Measurements from ENCODE around the gene RUVBL2. TPM values are rescaled to one million over a fixed set of nuclear protein-coding genes. Genes with fewer than 3 reads are reported as not detected.
A peak's percentile ranks its signal among the peaks of the same experiment; 100 is the strongest.

The RUVBL2 gene
- total and polyA plus RNA-seq, 9 donors: 55.3 to 72.5 (median 66.4) TPM

DNA sequence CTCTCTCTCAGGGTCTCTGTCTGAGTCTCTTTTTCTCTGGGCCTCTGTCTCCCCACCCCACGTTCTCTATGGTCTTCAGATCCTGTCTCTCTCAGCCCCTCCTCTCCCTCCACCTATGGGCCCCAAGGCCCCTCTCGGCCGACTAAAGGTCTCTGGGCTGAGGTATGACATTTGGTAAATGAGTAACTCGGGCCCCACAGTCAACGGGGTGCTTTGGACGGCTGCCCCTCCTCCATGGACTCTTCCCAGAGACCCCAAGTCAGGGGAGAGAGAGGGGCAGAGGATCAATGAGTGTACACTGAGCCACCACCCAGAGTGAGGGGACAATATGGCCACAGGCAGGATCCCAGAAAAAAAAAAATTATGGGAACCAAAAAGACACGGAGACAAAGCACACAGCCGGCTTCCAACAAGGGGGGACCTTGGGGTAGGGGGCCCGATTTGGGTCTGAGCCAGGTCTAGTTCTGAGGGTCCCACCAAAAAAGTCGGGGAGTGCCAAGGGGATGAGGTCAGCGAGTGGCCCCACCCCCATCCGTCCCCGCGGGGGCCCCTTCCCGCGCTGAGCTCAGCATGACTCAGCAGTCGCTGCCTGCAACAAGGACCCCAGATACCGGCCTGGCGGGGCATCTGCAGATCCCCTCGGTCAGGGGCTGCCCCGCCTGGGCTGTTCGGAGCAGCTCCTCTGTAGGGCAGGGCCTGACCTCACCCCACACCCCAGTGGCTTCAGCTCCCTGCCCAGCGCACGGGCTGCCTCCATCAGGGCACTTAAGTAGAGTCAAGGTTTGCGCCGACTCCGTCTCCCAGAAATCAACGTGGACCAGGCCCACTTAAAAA, 30.1 kb upstream of the RUVBL2 start:
- peak overlapping the region; percentile 91 for H3K27ac ChIP-seq (ENCODE audit: low read length)
- peaks cover 24% of the 10 kb centered on the region for H3K36me3 ChIP-seq (ENCODE audit: control insufficient read depth, insufficient read depth, low read length)
- H3K4me3 ChIP-seq (ENCODE audit: low read length): peak overlapping the region; percentile 29
- H3K4me1 ChIP-seq (ENCODE audit: control insufficient read depth, insufficient read depth, low read length): peaks cover 33% of the 10 kb centered on the region
- DNase-seq: peak; percentile 86
- H3K9me3 ChIP-seq (replicated peaks; ENCODE audit: control insufficient read depth, low read depth, low read length): no peaks in the 10 kb centered on the region
- WGBS (ENCODE audit: insufficient coverage): 7% methylated on average over 23 of the region's 28 CpGs
- no peaks in the 10 kb centered on the region for H3K27me3 ChIP-seq (ENCODE audit: control insufficient read depth, insufficient read depth, low read length)

DNA sequence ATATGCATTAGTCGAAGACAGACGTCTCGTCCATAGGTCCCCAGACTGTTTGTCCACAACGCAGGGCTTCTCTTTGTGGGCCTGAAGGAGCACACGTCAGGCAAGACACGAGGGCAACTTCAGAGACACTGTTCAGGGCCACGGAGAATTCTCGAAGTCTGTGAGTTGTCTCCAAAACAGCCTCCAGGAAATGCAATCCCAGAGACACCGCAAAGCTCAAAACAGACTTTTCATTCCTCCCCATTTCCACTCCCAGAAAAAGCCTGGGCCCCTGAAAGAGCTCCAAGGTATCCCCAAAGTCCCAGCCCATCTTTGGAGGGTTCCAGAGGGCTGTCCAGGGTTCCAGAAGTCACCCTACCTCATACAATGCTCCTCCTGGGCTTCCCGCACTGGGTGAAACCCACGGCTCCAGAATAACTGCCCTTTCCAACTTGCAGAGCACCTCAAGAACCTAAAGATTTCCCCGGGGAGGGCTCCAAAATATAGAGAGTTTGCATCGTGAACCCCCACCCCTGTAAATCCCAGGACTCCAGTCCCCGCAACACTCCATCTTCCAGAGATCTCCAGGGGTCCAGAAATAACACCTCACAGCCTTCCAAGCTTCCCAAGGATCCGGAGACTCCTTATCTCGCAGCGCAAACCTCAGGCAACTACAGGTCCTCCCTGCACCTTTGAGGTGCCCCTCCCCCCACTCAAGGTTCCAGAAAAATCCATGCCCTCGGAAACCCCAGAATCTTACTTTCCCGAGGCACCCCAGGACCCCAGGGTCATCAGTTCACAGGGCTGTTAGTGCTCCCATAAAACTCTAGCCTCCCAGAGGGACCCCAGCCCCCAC, 29.3 kb upstream of the RUVBL2 start:
- Histone ChIP-seq H3K4me1 (ENCODE audit: control insufficient read depth, insufficient read depth, low read length) (peaks cover 33% of the 10 kb centered on the region), H3K9me3 (replicated peaks; ENCODE audit: control insufficient read depth, low read depth, low read length) (no peaks in the 10 kb centered on the region), H3K4me3 (ENCODE audit: low read length) (peak overlapping the region; percentile 33), H3K27ac (ENCODE audit: low read length) (peak overlapping the region; percentile 91), H3K36me3 (ENCODE audit: control insufficient read depth, insufficient read depth, low read length) (peaks cover 31% of the 10 kb centered on the region), H3K27me3 (ENCODE audit: control insufficient read depth, insufficient read depth, low read length) (no peaks in the 10 kb centered on the region)
- WGBS (ENCODE audit: insufficient coverage): 9% methylated on average over 17 of the region's 19 CpGs
- peak; percentile 70 for DNase-seq

DNA sequence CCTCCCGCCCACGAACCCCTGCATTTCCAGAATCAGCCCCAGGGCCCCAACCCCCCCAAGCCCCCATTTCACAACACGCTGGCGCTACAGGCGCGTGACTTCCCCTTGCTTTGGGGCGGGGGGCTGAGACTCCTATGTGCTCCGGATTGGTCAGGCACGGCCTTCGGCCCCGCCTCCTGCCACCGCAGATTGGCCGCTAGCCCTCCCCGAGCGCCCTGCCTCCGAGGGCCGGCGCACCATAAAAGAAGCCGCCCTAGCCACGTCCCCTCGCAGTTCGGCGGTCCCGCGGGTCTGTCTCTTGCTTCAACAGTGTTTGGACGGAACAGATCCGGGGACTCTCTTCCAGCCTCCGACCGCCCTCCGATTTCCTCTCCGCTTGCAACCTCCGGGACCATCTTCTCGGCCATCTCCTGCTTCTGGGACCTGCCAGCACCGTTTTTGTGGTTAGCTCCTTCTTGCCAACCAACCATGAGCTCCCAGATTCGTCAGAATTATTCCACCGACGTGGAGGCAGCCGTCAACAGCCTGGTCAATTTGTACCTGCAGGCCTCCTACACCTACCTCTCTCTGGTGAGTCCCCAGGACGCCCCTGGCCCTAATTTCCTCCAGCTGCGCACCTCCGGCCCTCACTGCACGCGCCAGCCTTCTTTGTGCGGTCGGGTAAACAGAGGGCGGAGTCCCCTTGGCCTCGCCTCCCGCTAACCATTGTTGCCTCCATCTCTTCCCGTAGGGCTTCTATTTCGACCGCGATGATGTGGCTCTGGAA, 28.5 kb upstream of the RUVBL2 start, which contains the start of gene FTL:
Gene FTL (plus strand): TSS at position 270 of the 766 bp plus-strand sequence. CDS start 199 bp downstream, at position 469.
- Histone ChIP-seq H3K9me3 (replicated peaks; ENCODE audit: control insufficient read depth, low read depth, low read length) (no peaks in the 10 kb centered on the region), H3K27ac (ENCODE audit: low read length) (peak within 1 kb of the TSS; percentile 93), H3K36me3 (ENCODE audit: control insufficient read depth, insufficient read depth, low read length) (peaks cover 38% of the 10 kb centered on the region), H3K4me3 (ENCODE audit: low read length) (peak within 1 kb of the TSS; percentile 88), H3K27me3 (ENCODE audit: control insufficient read depth, insufficient read depth, low read length) (no peaks in the 10 kb centered on the region), H3K4me1 (ENCODE audit: control insufficient read depth, insufficient read depth, low read length) (peaks cover 33% of the 10 kb centered on the region)
- DNase-seq: peak; percentile 99
- WGBS (ENCODE audit: insufficient coverage): 0% methylated on average over 49 of the region's 52 CpGs

DNA sequence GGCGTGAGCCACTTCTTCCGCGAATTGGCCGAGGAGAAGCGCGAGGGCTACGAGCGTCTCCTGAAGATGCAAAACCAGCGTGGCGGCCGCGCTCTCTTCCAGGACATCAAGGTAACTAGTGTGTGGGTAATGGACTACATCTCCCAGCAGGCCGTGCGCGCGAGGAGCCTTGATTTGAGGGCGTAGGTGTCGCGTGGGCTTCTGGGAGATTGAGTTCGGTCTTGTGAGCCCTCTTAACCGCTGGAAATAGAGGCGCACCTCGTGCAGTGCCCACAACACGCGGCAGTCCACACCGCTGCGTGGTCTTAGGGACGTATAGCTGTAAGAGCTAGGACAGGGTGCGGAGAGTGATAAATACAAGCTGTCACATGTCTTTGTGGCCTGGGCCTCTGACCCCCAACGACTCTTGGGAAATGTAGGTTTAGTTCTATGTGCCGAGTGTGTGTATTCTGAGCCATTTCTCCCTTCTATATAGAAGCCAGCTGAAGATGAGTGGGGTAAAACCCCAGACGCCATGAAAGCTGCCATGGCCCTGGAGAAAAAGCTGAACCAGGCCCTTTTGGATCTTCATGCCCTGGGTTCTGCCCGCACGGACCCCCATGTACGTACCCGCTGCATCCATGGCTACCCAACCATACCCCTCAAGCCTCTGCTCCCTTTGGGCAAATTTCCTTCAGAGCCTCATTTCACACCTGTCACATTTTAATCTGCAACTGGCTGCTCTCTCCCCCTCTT, 27.7 kb upstream of the RUVBL2 start:
- peak; percentile 95 for DNase-seq
- H3K36me3 ChIP-seq (ENCODE audit: control insufficient read depth, insufficient read depth, low read length): peaks cover 41% of the 10 kb centered on the region
- H3K27ac ChIP-seq (ENCODE audit: low read length): peak overlapping the region; percentile 93
- no peaks in the 10 kb centered on the region for H3K9me3 ChIP-seq (replicated peaks; ENCODE audit: control insufficient read depth, low read depth, low read length)
- H3K4me3 ChIP-seq (ENCODE audit: low read length): peak overlapping the region; percentile 88
- H3K4me1 ChIP-seq (ENCODE audit: control insufficient read depth, insufficient read depth, low read length): peaks cover 33% of the 10 kb centered on the region
- H3K27me3 ChIP-seq (ENCODE audit: control insufficient read depth, insufficient read depth, low read length): no peaks in the 10 kb centered on the region
- 10% methylated on average over 33 of the region's 36 CpGs for WGBS (ENCODE audit: insufficient coverage)

DNA sequence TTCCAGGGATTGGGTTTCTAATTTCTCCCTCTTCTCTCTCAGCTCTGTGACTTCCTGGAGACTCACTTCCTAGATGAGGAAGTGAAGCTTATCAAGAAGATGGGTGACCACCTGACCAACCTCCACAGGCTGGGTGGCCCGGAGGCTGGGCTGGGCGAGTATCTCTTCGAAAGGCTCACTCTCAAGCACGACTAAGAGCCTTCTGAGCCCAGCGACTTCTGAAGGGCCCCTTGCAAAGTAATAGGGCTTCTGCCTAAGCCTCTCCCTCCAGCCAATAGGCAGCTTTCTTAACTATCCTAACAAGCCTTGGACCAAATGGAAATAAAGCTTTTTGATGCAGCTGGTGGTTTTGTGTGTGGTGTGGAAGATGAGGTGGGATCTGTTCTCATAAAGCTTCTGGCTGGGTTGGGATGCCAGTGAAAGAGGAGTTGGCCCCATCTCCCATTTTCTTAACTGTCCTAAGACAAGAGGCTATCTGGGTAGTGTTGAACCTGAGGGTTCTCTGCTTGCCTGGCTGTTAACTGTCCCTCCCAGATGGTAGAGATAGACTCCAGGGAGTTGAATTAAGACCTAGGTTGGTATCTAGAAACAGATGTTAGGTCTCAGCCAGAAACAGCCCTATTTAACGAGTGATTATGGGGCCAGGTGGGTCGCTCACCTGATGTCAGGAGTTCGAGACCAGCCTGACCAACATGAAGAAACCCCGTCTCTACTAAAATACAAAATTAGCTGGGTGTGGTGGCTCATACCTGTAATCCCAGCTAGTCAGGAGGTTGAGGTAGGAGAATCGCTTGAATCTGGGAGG, 26.9 kb upstream of the RUVBL2 start:
- peaks cover 33% of the 10 kb centered on the region for H3K4me1 ChIP-seq (ENCODE audit: control insufficient read depth, insufficient read depth, low read length)
- WGBS (ENCODE audit: insufficient coverage): 81% methylated on average over 5 of the region's 10 CpGs
- DNase-seq: no peak
- no peaks in the 10 kb centered on the region for H3K9me3 ChIP-seq (replicated peaks; ENCODE audit: control insufficient read depth, low read depth, low read length)
- H3K27ac ChIP-seq (ENCODE audit: low read length): peak overlapping the region; percentile 42
- H3K36me3 ChIP-seq (ENCODE audit: control insufficient read depth, insufficient read depth, low read length): peaks cover 47% of the 10 kb centered on the region
- H3K27me3 ChIP-seq (ENCODE audit: control insufficient read depth, insufficient read depth, low read length): no peaks in the 10 kb centered on the region
- peak overlapping the region; percentile 88 for H3K4me3 ChIP-seq (ENCODE audit: low read length)

DNA sequence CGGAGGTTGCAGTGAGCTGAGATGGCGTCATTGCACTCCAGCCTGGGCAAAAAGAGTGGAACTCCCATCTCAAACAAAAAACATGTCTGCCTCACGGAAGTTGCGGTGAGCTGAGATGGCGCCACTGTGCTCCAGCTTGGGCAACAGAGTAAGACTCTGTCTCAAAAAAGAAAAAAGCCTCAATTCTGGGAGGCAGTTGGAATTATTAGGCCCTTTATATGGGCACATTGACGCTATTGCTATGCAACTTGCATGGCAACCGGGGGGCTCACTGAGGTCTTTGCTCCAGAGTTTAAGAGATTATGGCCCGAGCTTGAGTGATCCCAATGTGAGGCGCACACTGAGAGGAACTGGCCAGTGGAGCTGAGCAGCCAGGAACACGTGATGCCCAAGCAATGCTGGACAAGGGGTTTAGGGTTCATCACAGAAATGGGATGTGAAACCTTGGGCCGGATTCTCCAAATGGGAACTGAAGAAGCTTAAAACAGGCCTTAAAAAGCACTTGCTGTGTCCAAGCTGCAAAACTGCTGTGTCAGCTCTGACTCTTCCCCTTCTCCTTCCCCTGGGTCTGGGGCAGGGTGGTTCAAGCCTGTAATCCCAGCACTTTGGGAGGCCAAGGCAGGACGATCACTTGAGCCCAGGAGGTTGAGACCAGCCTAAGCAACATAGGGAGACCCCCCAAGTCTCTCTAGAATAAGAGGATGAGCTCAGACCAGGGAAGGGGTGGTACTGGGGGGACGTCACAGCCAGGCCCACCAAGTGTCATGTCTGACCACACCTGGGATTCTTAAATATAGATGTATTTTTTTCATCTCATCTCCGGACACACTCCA, 26.1 kb upstream of the RUVBL2 start:
- Histone ChIP-seq H3K27ac (ENCODE audit: low read length) (peak overlapping the region; percentile 2), H3K4me3 (ENCODE audit: low read length) (no peak overlapping the region), H3K36me3 (ENCODE audit: control insufficient read depth, insufficient read depth, low read length) (peaks cover 55% of the 10 kb centered on the region), H3K27me3 (ENCODE audit: control insufficient read depth, insufficient read depth, low read length) (no peaks in the 10 kb centered on the region), H3K9me3 (replicated peaks; ENCODE audit: control insufficient read depth, low read depth, low read length) (no peaks in the 10 kb centered on the region), H3K4me1 (ENCODE audit: control insufficient read depth, insufficient read depth, low read length) (peaks cover 29% of the 10 kb centered on the region)
- peak; percentile 90 for DNase-seq
- 85% methylated on average over 8 of the region's 14 CpGs for WGBS (ENCODE audit: insufficient coverage)

DNA sequence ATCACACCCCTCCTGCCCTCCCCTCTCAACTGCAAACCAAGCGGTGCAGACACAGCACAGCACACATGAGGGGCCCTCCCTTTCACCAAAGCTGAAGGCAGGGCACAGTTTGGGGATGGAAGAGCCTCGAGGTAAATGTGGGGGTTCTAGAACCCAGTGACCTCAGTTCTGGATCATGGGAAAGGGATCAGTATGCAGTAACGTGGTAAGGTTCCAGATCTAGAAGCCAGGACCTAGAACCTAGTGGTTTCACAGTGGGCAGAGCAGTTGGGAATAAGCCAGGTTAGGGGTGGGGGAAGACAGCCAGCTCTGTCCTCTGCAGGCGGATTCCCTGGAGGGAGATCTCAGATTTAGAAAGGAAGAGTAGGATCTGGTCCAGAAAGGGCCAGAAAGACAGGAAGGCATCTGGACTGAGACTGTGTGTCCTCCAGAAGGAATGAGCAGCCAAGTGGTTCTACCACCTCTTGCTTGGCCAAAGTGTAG, 25.5 kb upstream of the RUVBL2 start:
- Histone ChIP-seq H3K9me3 (replicated peaks; ENCODE audit: control insufficient read depth, low read depth, low read length) (no peaks in the 10 kb centered on the region), H3K4me3 (ENCODE audit: low read length) (no peak overlapping the region), H3K27me3 (ENCODE audit: control insufficient read depth, insufficient read depth, low read length) (no peaks in the 10 kb centered on the region), H3K36me3 (ENCODE audit: control insufficient read depth, insufficient read depth, low read length) (peaks cover 57% of the 10 kb centered on the region), H3K27ac (ENCODE audit: low read length) (peak overlapping the region; percentile 2), H3K4me1 (ENCODE audit: control insufficient read depth, insufficient read depth, low read length) (peaks cover 26% of the 10 kb centered on the region)
- DNase-seq: peak; percentile 36
- WGBS (ENCODE audit: insufficient coverage): 77% methylated on average over 2 of the region's 4 CpGs

DNA sequence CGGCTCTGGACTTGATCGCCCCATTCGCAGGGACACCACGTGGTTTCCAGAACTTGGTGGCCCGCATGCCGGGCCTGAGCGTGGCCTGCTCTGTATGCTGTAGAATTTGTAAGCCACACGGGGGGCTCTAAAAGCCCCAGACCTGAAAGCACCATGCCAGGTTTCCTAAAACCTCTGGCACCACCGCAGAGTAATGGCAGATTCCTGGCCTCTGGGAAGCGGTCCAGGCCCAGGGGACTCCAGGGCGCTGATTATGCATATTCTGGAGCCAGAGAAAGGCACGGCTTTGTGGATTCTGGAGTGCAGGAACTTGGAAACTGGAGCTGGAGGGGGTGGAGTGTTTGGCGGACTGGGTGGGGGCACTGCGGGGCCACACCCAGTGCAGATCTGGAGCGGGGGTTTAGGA, 24.9 kb upstream of the RUVBL2 start:
- DNase-seq: no peak
- Histone ChIP-seq H3K4me1 (ENCODE audit: control insufficient read depth, insufficient read depth, low read length) (peaks cover 20% of the 10 kb centered on the region), H3K27ac (ENCODE audit: low read length) (no peak overlapping the region), H3K36me3 (ENCODE audit: control insufficient read depth, insufficient read depth, low read length) (peaks cover 63% of the 10 kb centered on the region), H3K9me3 (replicated peaks; ENCODE audit: control insufficient read depth, low read depth, low read length) (no peaks in the 10 kb centered on the region), H3K4me3 (ENCODE audit: low read length) (no peak overlapping the region), H3K27me3 (ENCODE audit: control insufficient read depth, insufficient read depth, low read length) (no peaks in the 10 kb centered on the region)
- 85% methylated on average over 14 of the region's 15 CpGs for WGBS (ENCODE audit: insufficient coverage)

All from muscle of leg (tissue), 11 donors.